ENCODE measurements around the gene WASF3.

DNA sequence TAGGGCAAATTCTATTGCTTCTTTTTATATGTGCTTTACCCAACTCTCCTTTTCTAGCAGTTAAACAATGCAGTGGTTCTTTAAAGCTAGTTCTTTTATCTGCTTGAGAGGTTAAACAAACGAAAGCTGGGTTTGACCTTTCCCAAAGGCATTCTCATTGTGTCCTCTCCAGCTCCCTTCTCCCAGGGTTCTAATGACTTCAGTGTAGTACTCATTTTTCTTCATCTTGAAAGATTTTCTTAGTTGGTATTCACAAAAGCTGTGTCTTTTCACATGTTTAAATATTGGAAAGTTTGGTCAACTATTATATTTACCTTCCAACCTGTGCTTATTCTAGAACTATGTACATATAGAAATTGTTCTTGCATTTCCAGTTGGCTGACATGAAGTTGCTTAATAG, 1.5 kb downstream of the WASF3 start:
- TF ChIP-seq POLR2AphosphoS5 (IDR thresholded peaks at IDR 0.05; ENCODE audit: low read depth, low read length): no peak
- no peak for TF ChIP-seq POLR2A (IDR thresholded peaks at IDR 0.05; ENCODE audit: low read depth, low read length)
- TF ChIP-seq TAF1 (IDR thresholded peaks at IDR 0.05; ENCODE audit: low read depth, low read length): no peak
- no peak for TF ChIP-seq SPI1 (IDR thresholded peaks at IDR 0.05; ENCODE audit: low read depth, low read length)
- TF ChIP-seq PAX5 (IDR thresholded peaks at IDR 0.05; ENCODE audit: insufficient read depth, low read length, severe bottlenecking): no peak
- no peak for TF ChIP-seq POU2F2 (IDR thresholded peaks at IDR 0.05; ENCODE audit: low read depth, low read length)
